Lower lobe of right lung (tissue), 2 donors: ENCODE measurements around the gene LYZL1. TPM values are rescaled to one million over a fixed set of nuclear protein-coding genes. Genes with fewer than 3 reads are reported as not detected.

Experiments used
- ATAC-seq, 2 donors: fragments of 200-7000 bp; cut with Tn5 transposase; one replicate each; pipeline ENCODE4 v1.9.1; 2020 to 2022; ENCODE audit warnings: mild to moderate bottlenecking in 2 of 2, moderate library complexity in 2 of 2
- DNase-seq: peaks from one replicate; pipeline ENCODE4 v3.0.0-alpha.2; 2020
- H3K27ac ChIP-seq: fragments of 200-600 bp; one replicate; pipeline ENCODE4 v1.8.0; 2022
- H3K27me3 ChIP-seq: fragments of 200-600 bp; one replicate; pipeline ENCODE4 v1.8.0; 2022; ENCODE audit warnings: low read depth
- H3K36me3 ChIP-seq: fragments of 200-600 bp; one replicate; pipeline ENCODE4 v1.8.0; 2022; ENCODE audit warnings: mild to moderate bottlenecking
- H3K4me1 ChIP-seq: fragments of 200-600 bp; one replicate; pipeline ENCODE4 v1.8.0; 2022
- H3K4me3 ChIP-seq: fragments of 200-600 bp; one replicate; pipeline ENCODE4 v1.8.0; 2022; ENCODE audit warnings: mild to moderate bottlenecking
- H3K9me3 ChIP-seq: fragments of 200-600 bp; one replicate; pipeline ENCODE4 v1.8.0; 2022
- intact Hi-C: fragments of 100-400 bp; cut with DNase I; formaldehyde crosslinking; loops from one replicate; pipeline ENCODE4 v1.11.0; 2022
- total RNA-seq: library from RNA; stranded (reverse); fragmentation: NEBNext Ultra II Directional; extraction: Animal tissue kit (Norgen Biotek cat#: 25700); gene quantifications from one replicate; pipeline ENCODE4 v1.2.1, GENCODE V29; 2021
- TF ChIP-seq, protein P1 (sequence below): fragments of 200-600 bp; IDR thresholded peaks from one replicate; pipeline ENCODE4 v1.8.0; 2022; ENCODE audit warnings: antibody characterized with exemption, mild to moderate bottlenecking
- donor health status: DM: no; HTN: yes; CAD: no; lungs with severe emphysema.

The LYZL1 gene
- total RNA-seq, 1 donor from 2014 or later = not detected

DNA sequence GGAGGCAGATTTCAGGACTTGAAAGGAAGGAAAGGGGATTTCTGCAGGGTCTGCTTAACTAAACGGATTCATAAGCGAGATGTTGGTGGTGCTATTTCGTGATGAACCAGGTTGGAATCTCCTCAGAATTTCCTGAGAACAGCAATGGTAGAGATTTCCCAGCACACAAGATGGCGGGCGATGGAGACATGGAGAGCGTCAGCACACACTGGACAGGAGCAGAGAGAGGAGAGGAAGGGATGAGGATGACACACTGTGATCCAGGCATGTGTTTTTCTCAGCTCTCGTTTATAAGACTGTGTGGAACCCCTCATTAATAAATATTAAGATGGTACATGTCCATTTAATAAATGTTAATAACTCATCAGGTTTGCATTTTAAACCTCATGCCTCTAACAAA lies 43.9 kb upstream of the LYZL1 start:
- Histone ChIP-seq H3K27me3 (no peaks in the 10 kb centered on the region), H3K4me3 (no peak overlapping the region), H3K4me1 (no peaks in the 10 kb centered on the region), H3K27ac (no peak overlapping the region), H3K9me3 (no peaks in the 10 kb centered on the region), H3K36me3 (no peaks in the 10 kb centered on the region)
- no peak for ATAC-seq
- TF ChIP-seq, protein P1, sequence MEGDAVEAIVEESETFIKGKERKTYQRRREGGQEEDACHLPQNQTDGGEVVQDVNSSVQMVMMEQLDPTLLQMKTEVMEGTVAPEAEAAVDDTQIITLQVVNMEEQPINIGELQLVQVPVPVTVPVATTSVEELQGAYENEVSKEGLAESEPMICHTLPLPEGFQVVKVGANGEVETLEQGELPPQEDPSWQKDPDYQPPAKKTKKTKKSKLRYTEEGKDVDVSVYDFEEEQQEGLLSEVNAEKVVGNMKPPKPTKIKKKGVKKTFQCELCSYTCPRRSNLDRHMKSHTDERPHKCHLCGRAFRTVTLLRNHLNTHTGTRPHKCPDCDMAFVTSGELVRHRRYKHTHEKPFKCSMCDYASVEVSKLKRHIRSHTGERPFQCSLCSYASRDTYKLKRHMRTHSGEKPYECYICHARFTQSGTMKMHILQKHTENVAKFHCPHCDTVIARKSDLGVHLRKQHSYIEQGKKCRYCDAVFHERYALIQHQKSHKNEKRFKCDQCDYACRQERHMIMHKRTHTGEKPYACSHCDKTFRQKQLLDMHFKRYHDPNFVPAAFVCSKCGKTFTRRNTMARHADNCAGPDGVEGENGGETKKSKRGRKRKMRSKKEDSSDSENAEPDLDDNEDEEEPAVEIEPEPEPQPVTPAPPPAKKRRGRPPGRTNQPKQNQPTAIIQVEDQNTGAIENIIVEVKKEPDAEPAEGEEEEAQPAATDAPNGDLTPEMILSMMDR = no peak
- DNase-seq = no peak
- intact Hi-C loops = no loop called here

DNA sequence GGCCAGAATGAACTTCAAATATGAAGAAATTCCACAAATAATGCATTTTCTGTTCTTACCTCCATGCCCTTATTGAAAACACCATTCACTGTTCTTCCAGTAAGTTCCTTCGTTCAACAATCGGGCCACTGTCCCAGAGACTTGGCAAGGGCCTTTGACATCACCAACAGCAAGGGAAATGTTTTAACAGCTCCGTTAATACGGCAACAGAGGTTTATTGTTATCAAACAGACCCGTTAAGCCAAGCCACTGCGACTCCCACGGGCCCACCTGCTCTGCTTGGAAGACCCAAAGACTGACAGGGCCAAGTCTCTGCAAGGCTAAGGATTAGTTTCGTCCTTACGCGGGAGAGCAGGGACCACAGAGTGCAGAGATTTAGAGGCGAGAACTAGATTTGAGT lies 43.4 kb upstream of the LYZL1 start:
- DNase-seq = no peak
- intact Hi-C loops = no loop called here

DNA sequence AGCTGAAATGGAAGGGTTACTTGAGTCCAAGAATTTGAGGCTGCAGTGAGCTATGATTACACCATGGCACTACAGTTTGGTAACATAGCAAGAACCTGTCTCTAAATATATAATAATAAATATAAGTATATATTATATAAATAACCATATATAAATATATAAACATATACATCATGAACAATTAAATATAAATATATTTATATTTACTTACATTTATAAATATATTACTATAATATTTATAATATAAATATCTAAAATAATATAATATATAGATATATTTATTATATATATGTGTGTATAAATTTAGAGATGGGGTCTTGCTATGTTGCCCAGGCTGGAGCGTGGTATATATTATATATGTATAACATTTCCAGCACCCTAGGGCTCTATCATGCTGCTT lies 42.4 kb upstream of the LYZL1 start:
- H3K36me3 ChIP-seq = no peaks in the 10 kb centered on the region
- TF ChIP-seq, protein P1 = no peak
- intact Hi-C loops = no loop called here
- no peak for DNase-seq
- no peaks in the 10 kb centered on the region for H3K9me3 ChIP-seq
- no peak for ATAC-seq
- H3K27me3 ChIP-seq = no peaks in the 10 kb centered on the region
- no peak overlapping the region for H3K27ac ChIP-seq
- H3K4me1 ChIP-seq = no peaks in the 10 kb centered on the region
- no peak overlapping the region for H3K4me3 ChIP-seq

More for the DNA sequence above, 43.4 kb upstream of the LYZL1 start:
- Histone ChIP-seq H3K4me3 (no peak overlapping the region), H3K36me3 (no peaks in the 10 kb centered on the region), H3K27me3 (no peaks in the 10 kb centered on the region), H3K27ac (no peak overlapping the region), H3K9me3 (no peaks in the 10 kb centered on the region), H3K4me1 (no peaks in the 10 kb centered on the region)
- TF ChIP-seq, protein P1 = no peak
- ATAC-seq = no peak

DNA sequence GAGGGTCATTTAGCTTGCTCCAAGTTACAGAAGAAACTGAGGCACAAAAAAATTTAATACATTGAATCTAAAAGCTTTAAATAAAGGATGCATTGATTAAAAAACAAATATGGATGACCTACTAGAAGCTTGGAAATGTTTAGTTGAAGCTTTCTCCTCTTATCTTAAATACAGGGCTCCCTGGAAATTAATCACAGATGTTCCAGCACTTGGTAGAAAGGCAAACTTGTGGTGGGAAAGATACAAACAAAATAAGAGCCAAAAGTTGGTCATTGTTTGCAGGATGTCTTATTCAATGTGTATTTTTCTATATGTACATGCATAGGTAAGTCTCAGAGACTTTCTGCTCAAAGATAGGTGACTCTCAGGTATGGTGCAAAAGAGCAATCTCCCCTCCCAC lies 40.7 kb upstream of the LYZL1 start:
- Histone ChIP-seq H3K9me3 (no peaks in the 10 kb centered on the region), H3K27me3 (peaks cover 6% of the 10 kb centered on the region), H3K27ac (no peak overlapping the region), H3K4me1 (no peaks in the 10 kb centered on the region), H3K4me3 (no peak overlapping the region), H3K36me3 (no peaks in the 10 kb centered on the region)
- TF ChIP-seq, protein P1 = no peak
- ATAC-seq = no peak
- DNase-seq = no peak
- intact Hi-C loops = no loop called here

DNA sequence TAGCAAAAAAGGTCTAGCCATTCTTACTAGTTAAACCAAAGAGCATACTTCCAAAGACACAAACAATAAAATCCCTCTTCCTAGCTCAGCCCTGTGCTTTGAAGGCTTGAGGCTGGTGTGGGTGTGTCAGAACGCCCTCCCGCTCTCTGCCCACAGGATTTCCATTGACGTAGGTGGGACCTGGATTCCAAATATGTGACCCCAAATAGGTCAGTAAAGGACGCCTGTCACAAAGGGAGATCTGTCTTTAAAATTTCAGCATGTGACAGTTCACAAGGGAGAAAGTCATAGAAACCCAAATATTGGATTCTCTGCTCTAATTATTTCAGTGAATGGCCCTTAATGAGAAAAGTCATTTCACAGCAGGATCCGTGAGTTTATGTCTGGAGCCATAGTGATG lies 39.9 kb upstream of the LYZL1 start:
- Histone ChIP-seq H3K4me3 (no peak overlapping the region), H3K27ac (no peak overlapping the region), H3K9me3 (no peaks in the 10 kb centered on the region), H3K27me3 (peaks cover 7% of the 10 kb centered on the region), H3K36me3 (no peaks in the 10 kb centered on the region), H3K4me1 (no peaks in the 10 kb centered on the region)
- no peak for DNase-seq
- intact Hi-C loops = no loop called here
- ATAC-seq = no peak
- TF ChIP-seq, protein P1 = no peak

DNA sequence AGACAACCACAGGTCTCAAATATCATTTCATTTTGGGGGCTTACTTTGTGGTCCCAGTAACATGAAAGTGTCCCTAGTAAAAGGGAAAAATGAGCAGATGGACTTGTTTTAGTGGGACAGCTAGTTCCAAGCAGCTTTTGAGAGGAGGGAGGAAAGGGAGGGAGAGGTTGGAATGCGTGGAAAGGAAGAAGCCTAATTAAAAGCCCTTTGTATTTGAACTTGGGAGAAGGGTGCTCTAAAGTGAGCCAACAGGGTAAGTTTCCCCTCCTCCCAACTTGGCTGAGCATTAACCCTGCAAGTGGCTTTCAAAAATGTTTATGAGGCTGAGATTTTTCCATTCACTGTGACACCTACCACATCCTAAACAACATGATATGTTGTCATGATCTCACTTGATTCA lies 38.8 kb upstream of the LYZL1 start:
- Histone ChIP-seq H3K27me3 (peaks cover 7% of the 10 kb centered on the region), H3K36me3 (no peaks in the 10 kb centered on the region), H3K4me3 (no peak overlapping the region), H3K27ac (no peak overlapping the region), H3K4me1 (no peaks in the 10 kb centered on the region), H3K9me3 (no peaks in the 10 kb centered on the region)
- intact Hi-C loops = no loop called here
- DNase-seq = no peak
- ATAC-seq = no peak
- TF ChIP-seq, protein P1 = no peak
